GM19372 (cell line): ENCODE measurements around the gene SUPT3H.

ENCODE experiments used
- ATAC-seq: cut with Tn5 transposase; IDR thresholded peaks from one replicate; pipeline ENCODE4 v1.9.1; 2021; ENCODE audit warnings: mild to moderate bottlenecking, low read depth, moderate library complexity; ENCODE audit not compliant: unreplicated experiment

Gene SUPT3H

GRCh38 chr6:44820321-44820720, 557.4 kb downstream of the SUPT3H start:
- ATAC-seq: no peak

GRCh38 chr6:44811456-44811855, 566.3 kb downstream of the SUPT3H start:
- ATAC-seq: no peak

DNA sequence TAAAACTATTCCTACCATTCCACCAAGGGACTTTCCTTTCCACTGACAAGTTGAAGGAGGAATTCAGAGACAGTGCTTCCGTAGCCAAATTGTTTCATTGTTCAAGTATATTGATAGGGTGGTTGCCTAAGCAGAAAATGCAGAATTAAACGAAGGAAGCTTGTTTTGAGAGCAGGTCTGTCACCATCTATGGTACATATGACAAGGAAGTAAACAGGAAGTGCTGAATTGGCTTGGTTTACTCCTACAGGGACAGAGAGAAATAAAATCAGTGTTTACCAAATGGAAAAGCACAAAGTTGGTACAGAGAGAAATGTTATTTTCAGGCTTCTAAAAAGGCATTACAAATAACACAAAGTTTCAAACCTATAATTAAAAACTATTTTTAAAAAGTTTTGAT, 568.5 kb downstream of the SUPT3H start:
- ATAC-seq: no peak

DNA sequence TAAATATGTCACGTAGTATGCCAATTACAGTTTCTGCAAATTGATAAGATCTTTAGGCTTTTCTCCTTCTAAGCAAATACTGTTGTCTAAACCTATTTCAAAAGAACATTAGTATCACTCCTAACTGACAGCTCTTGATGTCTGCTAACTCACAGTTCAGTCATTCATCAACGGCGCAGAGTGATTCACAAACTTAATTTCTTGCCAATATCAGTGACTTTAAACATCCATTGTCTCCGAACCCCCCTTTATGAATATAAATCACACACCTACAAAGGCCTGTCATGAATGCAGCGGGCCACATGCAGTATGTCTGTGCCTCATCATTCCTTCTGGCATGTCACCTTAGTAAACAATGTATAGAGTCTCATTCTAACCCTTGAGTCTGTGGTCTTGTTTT, 569.6 kb downstream of the SUPT3H start:
- ATAC-seq: no peak

DNA sequence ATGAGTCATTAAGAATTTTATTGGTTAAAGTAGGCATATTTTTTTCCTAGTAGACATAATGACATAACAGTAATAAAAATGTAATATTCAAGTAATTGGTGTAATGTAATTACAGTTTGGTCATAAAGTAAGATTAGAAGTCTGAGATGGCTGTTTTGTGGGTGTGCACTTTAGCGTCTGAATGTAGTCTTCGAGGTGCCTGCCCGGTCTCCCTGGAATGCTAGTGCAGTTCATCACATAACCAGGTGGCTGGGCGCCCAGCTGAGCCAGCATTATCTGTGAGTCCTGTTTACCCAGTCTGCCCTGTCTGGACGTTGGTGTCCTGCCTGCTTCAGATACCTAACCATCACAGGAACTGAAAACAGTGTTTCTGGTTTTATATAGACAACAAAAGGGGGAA, 571.1 kb downstream of the SUPT3H start:
- ATAC-seq: no peak

GRCh38 chr6:44805238-44805846, 572.4 kb downstream of the SUPT3H start:
- no peak for ATAC-seq

- no peak for ATAC-seq
Observed at GRCh38 chr6:44804546-44805159, 573.1 kb downstream of the SUPT3H start.

DNA sequence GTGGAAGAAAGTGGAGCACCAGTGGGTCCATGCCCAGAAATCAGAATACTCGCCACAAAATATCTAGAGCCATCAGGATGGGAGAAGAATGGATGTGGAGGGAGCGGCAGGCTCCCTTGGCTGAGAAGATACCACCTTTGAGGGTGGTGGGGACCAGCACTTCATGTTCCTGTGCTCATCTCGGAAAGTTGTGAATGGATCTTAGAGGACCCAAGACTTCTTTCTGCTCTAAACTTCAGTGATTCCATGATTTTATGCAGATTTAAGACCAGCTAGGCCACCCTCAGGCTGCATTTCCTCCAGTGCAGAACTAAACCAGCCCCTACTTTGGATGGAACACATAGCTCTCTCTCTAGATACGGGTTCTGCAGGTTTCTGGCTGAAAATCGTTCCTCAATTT, 573.7 kb downstream of the SUPT3H start:
- ATAC-seq: no peak

GRCh38 chr6:44800784-44801592, 576.7 kb downstream of the SUPT3H start:
- ATAC-seq: no peak

- ATAC-seq: no peak
Observed at GRCh38 chr6:44800171-44800783, 577.5 kb downstream of the SUPT3H start.

DNA sequence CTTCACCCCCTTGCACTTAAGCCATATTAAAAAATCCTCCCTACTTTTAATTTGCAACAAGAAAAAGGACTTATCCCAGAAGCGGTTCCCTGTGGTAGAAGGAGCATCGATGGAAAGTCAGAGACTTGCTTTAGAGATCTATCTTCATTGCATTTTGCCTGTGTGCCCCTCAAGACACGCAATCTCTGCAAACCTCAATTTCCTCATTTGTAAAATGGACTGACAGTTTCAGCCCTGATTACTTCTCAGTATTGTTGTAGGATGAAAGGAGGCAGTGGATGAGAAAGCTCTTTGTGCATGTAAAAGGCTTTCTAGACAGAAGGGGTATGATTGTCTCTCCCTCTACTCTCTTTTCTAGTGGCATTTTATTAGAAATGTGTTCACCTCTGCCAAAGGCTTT, 580.0 kb downstream of the SUPT3H start:
- no peak for ATAC-seq

DNA sequence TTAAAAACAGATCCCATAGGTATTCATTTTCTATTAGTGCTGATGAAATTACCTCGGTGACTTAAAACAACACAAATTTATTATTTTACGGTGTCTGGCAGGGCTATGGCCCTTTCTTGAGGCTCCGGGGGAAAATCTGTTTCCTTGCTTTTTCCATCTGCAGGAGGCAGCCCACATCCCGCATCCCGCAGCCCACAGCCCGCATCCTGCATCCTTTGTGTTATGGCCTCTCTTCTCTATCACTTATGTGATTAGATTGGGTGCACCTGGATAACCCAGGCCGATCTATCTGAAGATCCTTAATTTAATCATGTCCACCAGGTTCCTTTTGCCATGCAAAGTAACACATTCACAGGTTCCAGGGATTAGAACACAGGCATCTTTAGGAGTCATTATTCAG, 582.4 kb downstream of the SUPT3H start:
- ATAC-seq: no peak

- ATAC-seq: no peak
Observed at GRCh38 chr6:44789806-44790205, 587.9 kb downstream of the SUPT3H start.

DNA sequence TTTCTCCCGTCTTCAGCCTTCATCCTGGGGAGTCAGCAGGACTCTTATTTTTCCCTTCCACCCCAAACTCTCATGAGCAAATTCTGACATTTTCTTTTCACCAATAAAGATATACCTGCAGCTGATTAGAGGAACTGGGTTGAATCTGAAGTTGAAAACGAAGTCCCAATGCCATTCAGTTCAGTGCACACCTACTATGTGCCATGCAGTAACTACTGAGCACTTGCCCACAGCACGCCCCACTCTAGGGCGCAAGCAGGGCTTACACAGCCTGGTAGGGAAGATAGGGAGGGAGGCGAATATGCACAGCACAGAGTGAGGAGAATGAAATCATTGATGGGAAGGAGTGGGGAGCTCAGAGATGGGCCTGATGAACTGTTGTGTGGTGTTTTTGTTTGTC, 588.7 kb downstream of the SUPT3H start:
- no peak for ATAC-seq

- ATAC-seq: no peak
Observed at GRCh38 chr6:44788387-44788981, 589.2 kb downstream of the SUPT3H start.

- no peak for ATAC-seq
Observed at GRCh38 chr6:44787254-44787834, 590.4 kb downstream of the SUPT3H start.

- ATAC-seq: no peak
Observed at GRCh38 chr6:44785130-44785529, 592.6 kb downstream of the SUPT3H start.

DNA sequence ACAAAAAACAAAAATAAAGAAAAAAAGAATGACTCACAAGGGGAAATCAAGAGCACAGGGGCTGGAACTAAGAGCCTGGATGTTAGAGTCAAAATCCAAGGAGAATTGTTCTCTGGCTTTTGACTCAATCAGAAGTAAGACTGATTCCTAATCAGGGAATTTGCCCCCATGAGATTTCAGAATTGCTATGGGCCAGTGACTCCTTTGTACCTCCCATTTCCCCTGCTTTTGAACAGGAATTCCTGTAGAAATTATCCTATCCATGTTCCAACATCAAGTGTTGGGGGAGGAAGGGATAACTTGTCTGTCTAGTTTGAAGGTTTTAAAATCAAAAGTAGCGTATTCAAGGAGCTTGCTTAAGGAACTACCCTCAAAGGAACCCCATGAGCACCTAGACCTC, 593.5 kb downstream of the SUPT3H start:
- ATAC-seq: no peak

DNA sequence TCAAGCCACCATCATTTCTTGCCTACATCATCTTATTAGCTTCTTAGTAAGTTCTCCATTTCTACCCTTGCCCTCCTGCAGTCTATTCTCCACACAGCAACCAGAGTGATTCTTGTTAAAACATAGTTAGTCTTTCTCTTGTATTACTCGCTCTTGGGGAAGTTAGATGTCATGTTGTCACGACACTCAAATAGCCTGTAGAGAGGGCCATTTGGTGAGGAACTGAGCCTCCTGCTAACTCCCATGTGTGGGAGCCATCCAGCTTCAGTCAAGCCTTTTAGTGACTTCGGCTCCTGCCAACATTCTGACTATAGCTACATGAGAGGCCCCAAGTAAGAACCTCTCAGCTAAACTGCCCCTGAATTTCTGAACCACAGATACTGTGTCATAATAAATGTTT, 594.8 kb downstream of the SUPT3H start:
- no peak for ATAC-seq

DNA sequence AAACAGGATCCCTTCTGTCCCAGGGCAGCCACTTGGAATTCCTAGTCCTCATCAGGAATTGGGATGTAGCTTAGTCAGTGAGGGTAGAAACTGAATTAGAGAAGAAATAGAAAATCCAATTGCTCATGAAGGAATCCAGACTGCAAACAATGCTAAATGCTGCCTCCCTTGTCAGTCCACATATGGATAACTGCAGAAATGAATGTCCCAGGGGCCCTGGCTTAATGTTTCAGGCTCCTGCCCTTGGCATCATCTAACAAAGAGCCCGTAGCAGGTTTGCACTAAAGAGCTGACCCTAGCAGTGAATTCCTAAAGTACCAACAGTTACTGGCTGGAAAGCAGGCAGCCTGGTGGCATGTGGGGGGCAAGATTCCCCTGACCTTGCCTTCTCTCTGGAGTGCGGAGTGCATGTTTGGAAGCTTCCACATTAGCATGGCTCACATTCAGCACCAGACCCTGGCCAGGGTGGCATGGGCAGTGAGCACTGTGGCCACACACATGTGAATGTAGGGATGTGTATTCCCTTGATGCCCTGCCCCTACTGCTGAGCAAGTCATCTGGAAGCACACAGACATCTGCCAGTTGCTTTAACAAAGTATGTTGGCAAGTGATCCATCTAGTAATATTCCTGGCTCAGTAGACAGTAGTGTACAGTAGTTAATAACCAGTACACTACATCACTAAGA, 595.7 kb downstream of the SUPT3H start:
- ATAC-seq: no peak
